Raji (cell line): Measurements from ENCODE around the gene SH3RF1.

ENCODE experiments used
- POLR2A ChIP-seq: IDR thresholded peaks from 2 replicates; pipeline ENCODE4 v1.6.1; 2011; ENCODE audit warnings: low read depth, low read length, control low read depth; ENCODE audit not compliant: insufficient read depth

Gene SH3RF1

DNA sequence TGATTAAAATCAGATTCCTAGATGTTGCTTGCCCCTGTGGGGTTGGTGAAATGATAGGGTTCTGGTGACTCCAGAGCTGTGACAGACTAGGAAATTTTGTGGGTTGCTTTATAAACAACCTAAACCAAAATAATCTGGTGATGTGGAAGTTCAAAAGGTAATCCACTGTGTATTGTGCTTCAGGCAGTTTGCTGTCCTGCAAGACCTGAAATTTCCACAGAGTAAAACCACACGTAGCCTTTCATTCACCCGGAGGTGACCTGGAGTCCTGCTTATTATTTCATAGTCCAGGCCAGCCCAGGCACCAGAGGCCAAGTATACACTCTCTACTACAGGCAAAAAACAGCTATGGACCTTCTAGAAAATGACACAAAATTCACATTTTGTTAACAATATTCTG lies 146.1 kb downstream of the SH3RF1 start:
- TF ChIP-seq POLR2A, result no peak

- no peak for TF ChIP-seq POLR2A
These were observed 148.3 kb downstream of the SH3RF1 start for GRCh38 chr4:169122422-169122821.

- no peak for TF ChIP-seq POLR2A
These were observed 148.8 kb downstream of the SH3RF1 start for GRCh38 chr4:169121861-169122382.

DNA sequence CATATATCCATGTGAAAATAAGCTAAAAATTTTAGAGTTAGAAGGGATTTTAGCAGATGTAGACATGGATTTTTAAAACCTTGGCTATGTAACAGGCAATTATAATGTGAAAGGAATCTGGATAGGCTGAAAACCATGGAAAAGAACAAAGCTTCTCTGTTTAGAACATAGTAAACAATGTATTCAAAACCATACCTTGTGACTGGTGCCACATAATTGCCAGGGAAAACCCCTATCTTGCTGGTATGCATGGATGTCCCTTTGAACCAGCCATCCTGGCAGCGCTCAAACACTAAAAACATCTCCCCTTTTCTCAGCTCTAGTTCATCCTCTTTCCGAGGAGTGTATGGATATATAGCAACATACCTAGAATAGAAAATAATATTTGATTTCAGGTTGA lies 150.1 kb downstream of the SH3RF1 start:
- TF ChIP-seq POLR2A, result no peak

DNA sequence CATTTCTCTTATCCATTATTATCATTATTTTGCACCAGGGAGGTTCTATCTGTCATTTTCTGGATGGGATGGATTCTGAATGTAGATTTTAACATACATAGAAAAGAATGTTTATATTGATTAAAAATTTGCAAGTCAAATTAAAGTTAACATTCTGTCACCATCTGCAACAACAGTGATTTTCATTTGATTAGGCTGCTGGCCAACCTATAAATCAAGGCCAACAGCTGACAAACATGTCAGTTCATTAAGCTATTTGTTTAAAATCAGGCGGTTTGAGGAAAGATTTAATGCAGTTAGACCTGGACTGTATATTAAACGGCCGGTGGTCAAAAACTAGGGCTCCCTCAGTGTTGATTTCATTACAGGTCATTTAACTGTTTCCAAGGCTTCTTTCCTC lies 151.2 kb downstream of the SH3RF1 start:
- TF ChIP-seq POLR2A, result no peak

- no peak for TF ChIP-seq POLR2A
These were observed 153.1 kb downstream of the SH3RF1 start for GRCh38 chr4:169117591-169118081.

GRCh38 chr4:169116270-169116901 lies 154.4 kb downstream of the SH3RF1 start:
- no peak for TF ChIP-seq POLR2A

DNA sequence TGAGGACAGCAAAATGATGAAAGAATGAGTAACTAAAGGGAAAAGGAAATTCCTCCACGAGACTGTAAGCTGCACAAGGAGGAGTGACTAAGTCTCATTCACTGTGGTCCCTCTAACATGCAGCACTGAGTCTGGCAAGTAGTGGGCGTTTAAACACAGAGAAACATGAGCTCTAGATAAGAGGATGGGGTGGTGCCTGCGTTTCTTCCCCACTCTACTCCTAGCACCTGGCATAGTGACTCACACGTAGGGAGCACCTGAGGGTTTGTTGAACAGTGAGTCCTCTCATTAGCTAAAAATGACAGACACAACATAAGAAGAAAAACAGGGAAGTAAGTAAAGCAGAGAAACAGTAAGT lies 154.9 kb downstream of the SH3RF1 start:
- no peak for TF ChIP-seq POLR2A

DNA sequence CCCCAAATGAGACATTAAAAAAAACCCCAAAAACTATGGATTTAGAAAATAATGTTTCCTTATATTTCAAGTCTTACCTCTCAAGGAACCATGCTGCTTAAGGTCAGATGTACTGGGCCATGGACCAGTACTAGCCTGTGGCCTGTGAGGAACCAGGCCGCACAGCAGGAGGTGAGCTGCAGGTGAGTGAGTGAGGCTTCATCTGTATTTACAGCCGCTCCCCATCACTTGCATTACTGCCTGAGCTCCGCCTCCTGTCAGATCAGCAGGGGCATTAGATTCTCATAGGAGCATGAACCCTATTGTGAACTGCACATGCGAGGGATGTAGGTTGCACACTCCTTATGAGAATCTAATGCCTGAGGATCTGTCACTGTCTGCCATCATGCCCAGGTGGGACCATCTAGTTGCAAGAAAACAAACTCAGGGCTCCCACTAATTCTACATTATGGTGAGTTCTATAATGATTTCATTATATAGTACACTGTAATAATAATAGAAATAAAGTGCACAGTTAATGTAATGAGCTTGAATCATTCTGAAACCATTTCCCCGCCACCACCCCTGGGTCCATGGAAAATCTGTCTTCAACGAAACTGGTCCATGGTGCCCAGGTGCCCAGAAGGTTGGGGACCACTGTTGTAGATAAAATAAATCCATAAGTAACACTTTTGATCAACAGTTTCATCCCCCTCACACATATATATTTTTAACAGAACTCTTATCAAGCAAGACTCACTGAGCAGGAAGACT lies 155.4 kb downstream of the SH3RF1 start:
- no peak for TF ChIP-seq POLR2A

- TF ChIP-seq POLR2A, result no peak
These were observed 156.3 kb downstream of the SH3RF1 start for GRCh38 chr4:169114341-169114974.

DNA sequence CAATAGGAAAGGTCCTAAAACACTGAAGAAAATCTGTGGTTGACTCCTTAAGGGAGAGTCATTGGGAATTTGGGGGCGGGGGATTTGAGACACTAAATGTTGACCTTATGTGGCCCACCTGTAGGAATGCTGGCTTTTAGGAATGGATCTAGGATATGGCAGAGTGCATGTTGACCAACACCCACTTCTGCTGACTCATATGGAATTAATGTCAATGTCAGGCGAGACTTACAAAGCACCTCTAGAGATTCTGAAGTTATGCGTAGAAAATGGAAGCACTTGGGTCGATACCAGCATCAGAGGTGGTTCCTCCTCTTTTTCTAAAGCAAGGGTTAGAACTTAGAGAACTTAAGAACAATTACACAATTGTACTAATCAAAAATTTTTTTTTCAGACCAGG lies 160.1 kb downstream of the SH3RF1 start:
- TF ChIP-seq POLR2A, result no peak

DNA sequence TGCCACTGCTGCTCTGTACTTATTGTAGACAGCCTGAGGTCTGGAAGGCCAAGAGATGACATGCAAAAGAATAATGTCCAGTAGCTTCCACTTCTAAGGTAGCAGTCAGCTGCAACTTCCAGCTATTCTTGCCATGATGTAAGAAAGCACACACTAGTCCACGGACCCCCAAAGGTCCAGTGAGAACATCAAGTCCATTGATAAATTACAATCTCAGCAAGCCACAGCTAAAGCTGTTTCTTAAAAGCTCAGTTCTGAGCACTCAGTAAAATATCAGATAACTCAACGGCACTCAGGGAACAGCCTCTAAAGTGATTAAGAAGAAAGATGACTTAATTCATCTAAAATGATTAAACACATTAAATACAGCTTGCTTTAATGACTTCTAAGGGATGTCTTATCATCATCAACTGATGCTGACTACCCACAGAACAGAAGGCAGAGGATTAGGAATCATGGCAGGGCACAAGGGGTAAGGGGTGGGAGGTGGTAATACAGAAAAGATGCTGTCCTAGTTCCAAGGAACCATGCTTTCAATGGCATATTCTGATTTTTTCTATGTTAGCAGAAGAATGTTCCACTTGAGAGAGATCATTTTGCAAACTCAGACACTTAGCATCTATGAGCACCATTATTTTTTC lies 161.6 kb downstream of the SH3RF1 start:
- no peak for TF ChIP-seq POLR2A

DNA sequence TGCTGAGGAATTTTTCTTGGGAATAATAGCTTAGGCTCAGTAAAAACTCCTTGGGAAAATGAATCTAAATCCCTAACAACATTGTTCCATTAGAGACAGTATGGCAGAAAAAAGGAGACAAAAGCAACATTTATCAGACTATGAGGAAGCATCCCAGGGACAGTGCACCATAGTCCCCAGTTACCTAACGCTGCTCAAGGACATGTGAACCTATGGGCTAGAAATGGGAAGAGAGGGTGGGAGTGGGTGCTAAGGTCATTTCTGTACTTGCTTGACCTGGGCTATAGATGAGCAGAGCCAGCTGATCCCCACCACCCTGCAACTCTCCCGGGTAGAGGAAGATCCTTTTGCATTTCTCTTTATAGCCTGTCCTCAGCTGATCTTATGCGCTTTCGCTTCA lies 162.5 kb downstream of the SH3RF1 start:
- TF ChIP-seq POLR2A, result no peak

- no peak for TF ChIP-seq POLR2A
These were observed 163.2 kb downstream of the SH3RF1 start for GRCh38 chr4:169107528-169107927.

GRCh38 chr4:169106696-169107229 lies 164.0 kb downstream of the SH3RF1 start:
- no peak for TF ChIP-seq POLR2A

DNA sequence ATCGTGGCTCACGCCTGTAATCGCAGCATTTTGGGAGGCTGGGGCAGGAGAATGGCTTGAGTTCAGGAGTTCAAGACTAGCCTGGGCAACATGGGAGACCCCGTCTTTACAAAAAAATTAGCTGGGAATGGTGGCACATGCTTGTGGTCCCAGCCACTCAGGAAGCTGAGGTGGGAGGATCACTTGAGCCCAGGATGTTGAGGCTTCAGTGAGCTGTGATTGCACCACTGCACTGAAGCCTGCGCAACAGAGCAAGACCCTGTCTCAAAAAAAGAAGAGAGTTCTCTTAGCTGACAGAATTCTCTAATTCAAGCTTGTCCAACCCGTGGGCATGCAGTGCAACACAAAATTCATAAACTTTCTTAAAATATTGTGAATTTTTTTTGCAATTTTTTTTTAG lies 165.1 kb downstream of the SH3RF1 start:
- TF ChIP-seq POLR2A, result no peak

GRCh38 chr4:169103966-169104412 lies 166.8 kb downstream of the SH3RF1 start:
- TF ChIP-seq POLR2A, result no peak
